Suprapubic skin (tissue), 4 donors: ENCODE results near the gene KCNN2. TPM values are rescaled to one million over a fixed set of nuclear protein-coding genes. Genes with fewer than 3 reads are reported as not detected.

ENCODE experiments used
- DNase-seq, 2 donors: peaks; one replicate each; pipeline ENCODE4 v3.0.0-alpha.2; 2019; ENCODE audit warnings: low spot score in 2 of 2
- H3K27ac ChIP-seq: fragments of 200-600 bp; sonication (generic); one replicate; pipeline ENCODE4 v1.5.1; 2019
- H3K27me3 ChIP-seq: fragments of 200-600 bp; sonication (generic); one replicate; pipeline ENCODE4 v1.5.1; 2019
- H3K36me3 ChIP-seq: fragments of 200-600 bp; sonication (generic); one replicate; pipeline ENCODE4 v1.5.1; 2019
- H3K4me1 ChIP-seq: fragments of 200-600 bp; sonication (generic); one replicate; pipeline ENCODE4 v1.5.1; 2019
- H3K4me3 ChIP-seq: fragments of 200-600 bp; sonication (generic); one replicate; pipeline ENCODE4 v1.5.1; 2019; ENCODE audit warnings: mild to moderate bottlenecking
- H3K9me3 ChIP-seq: fragments of 200-600 bp; sonication (generic); one replicate; pipeline ENCODE4 v1.5.1; 2019
- CTCF ChIP-seq, 2 donors: fragments of 200-600 bp in 1 of 2; fragments of 450-650 bp in 1 of 2; sonication (generic) in 1 of 2; IDR thresholded peaks; one replicate each; pipeline ENCODE4 v1.5.1; 2016 to 2019; ENCODE audit warnings: antibody characterized with exemption in 2 of 2, mild to moderate bottlenecking in 1 of 2, moderate library complexity in 1 of 2
- EP300 ChIP-seq: sonication (generic); formaldehyde crosslinking; IDR thresholded peaks from one replicate; pipeline ENCODE4 v1.6.1; 2017; ENCODE audit warnings: antibody characterized with exemption
- POLR2A ChIP-seq, 2 donors: fragments of 450-650 bp; IDR thresholded peaks; one replicate each; pipeline ENCODE4 v1.6.1; 2017; ENCODE audit warnings: antibody characterized with exemption in 2 of 2, mild to moderate bottlenecking in 2 of 2, moderate library complexity in 2 of 2
- POLR2AphosphoS5 ChIP-seq, 3 donors: sonication (generic); formaldehyde crosslinking; IDR thresholded peaks; one replicate each; pipeline ENCODE4 v1.6.1; 2017; ENCODE audit warnings: antibody characterized with exemption in 3 of 3
- WGBS: methylation state at CpG from one replicate; pipeline ENCODE4 v1.1.5; 2018; 5-methylcytosine and 5-hydroxymethylcytosine counted together
- total RNA-seq, 4 donors: library from RNA; depleted of rRNA; stranded (reverse); fragments of >200 nt; gene quantifications; one replicate each; pipeline ENCODE4 v1.1.0, GENCODE V29; 2016

KCNN2 gene
- total RNA-seq, 4 donors from 2014 or later: 0.62 to 3.2 (median 2.0) TPM

GRCh38 chr5:114390431-114390830, 28.6 kb downstream of the KCNN2 start:
- TF ChIP-seq POLR2AphosphoS5 (IDR thresholded peaks at IDR 0.05): no peak
- no peak for TF ChIP-seq EP300
- TF ChIP-seq CTCF (IDR thresholded peaks at IDR 0.05): no peak
- TF ChIP-seq POLR2A (IDR thresholded peaks at IDR 0.05): no peak
- no peaks in the 10 kb centered on the region for H3K36me3 ChIP-seq
- no peak overlapping the region for H3K27ac ChIP-seq
- WGBS: 88% methylated on average over 1 of the region's 1 CpG
- H3K4me1 ChIP-seq: no peaks in the 10 kb centered on the region
- no peaks in the 10 kb centered on the region for H3K9me3 ChIP-seq
- H3K4me3 ChIP-seq: no peak overlapping the region
- no peaks in the 10 kb centered on the region for H3K27me3 ChIP-seq
- no peak for DNase-seq

GRCh38 chr5:114391321-114391720, 29.5 kb downstream of the KCNN2 start:
- no peaks in the 10 kb centered on the region for H3K27me3 ChIP-seq
- H3K4me3 ChIP-seq: no peak overlapping the region
- TF ChIP-seq CTCF (IDR thresholded peaks at IDR 0.05): no peak
- TF ChIP-seq POLR2AphosphoS5 (IDR thresholded peaks at IDR 0.05): no peak
- no peak for TF ChIP-seq EP300
- no peak for TF ChIP-seq POLR2A (IDR thresholded peaks at IDR 0.05)
- H3K9me3 ChIP-seq: no peaks in the 10 kb centered on the region
- no peak for DNase-seq
- no peaks in the 10 kb centered on the region for H3K36me3 ChIP-seq
- 31% methylated on average over 1 of the region's 1 CpG for WGBS
- H3K4me1 ChIP-seq: no peaks in the 10 kb centered on the region
- no peak overlapping the region for H3K27ac ChIP-seq

- WGBS: 32% methylated on average over 1 of the region's 1 CpG
These were observed 31.3 kb downstream of the KCNN2 start for GRCh38 chr5:114393159-114393558.

GRCh38 chr5:114402206-114402605, 40.3 kb downstream of the KCNN2 start:
- no peaks in the 10 kb centered on the region for H3K27me3 ChIP-seq

More at GRCh38 chr5:114393159-114393558, 31.3 kb downstream of the KCNN2 start:
- no peaks in the 10 kb centered on the region for H3K36me3 ChIP-seq
- no peak for DNase-seq
- no peaks in the 10 kb centered on the region for H3K4me1 ChIP-seq
- TF ChIP-seq POLR2AphosphoS5 (IDR thresholded peaks at IDR 0.05) (no peak), POLR2A (IDR thresholded peaks at IDR 0.05) (no peak), EP300 (no peak), CTCF (IDR thresholded peaks at IDR 0.05) (no peak)
- no peak overlapping the region for H3K27ac ChIP-seq
- no peaks in the 10 kb centered on the region for H3K27me3 ChIP-seq
- no peak overlapping the region for H3K4me3 ChIP-seq
- no peaks in the 10 kb centered on the region for H3K9me3 ChIP-seq

GRCh38 chr5:114407783-114408182, 45.9 kb downstream of the KCNN2 start:
- no peaks in the 10 kb centered on the region for H3K27me3 ChIP-seq
- H3K4me3 ChIP-seq: no peak overlapping the region
- no peak for TF ChIP-seq CTCF (IDR thresholded peaks at IDR 0.05)
- TF ChIP-seq POLR2AphosphoS5 (IDR thresholded peaks at IDR 0.05): no peak
- TF ChIP-seq POLR2A (IDR thresholded peaks at IDR 0.05): no peak
- no peak for TF ChIP-seq EP300
- no peaks in the 10 kb centered on the region for H3K36me3 ChIP-seq
- no peak for DNase-seq
- no peaks in the 10 kb centered on the region for H3K9me3 ChIP-seq
- 88% methylated on average over 3 of the region's 3 CpGs for WGBS
- no peaks in the 10 kb centered on the region for H3K4me1 ChIP-seq
- no peak overlapping the region for H3K27ac ChIP-seq

More at GRCh38 chr5:114402206-114402605, 40.3 kb downstream of the KCNN2 start:
- no peak overlapping the region for H3K27ac ChIP-seq
- DNase-seq: no peak
- no peak overlapping the region for H3K4me3 ChIP-seq
- H3K4me1 ChIP-seq: no peaks in the 10 kb centered on the region
- TF ChIP-seq CTCF (IDR thresholded peaks at IDR 0.05) (no peak), POLR2AphosphoS5 (IDR thresholded peaks at IDR 0.05) (no peak), POLR2A (IDR thresholded peaks at IDR 0.05) (no peak), EP300 (no peak)
- H3K9me3 ChIP-seq: no peaks in the 10 kb centered on the region
- H3K36me3 ChIP-seq: no peaks in the 10 kb centered on the region
- 79% methylated on average over 1 of the region's 1 CpG for WGBS
